ELR (cell line): ENCODE measurements around the gene ATP8B1.
"Not testable (repeated sequence)": the region's sequence is repeated elsewhere in the genome, so short reads cannot be mapped to it uniquely, and the experiment has no call there.

Experiments used
- DNase-seq: peaks from one replicate; pipeline ENCODE4 v3.0.0-alpha.2; 2015; ENCODE audit warnings: low read depth

Gene ATP8B1

GRCh38 chr18:57719211-57719935 is 83.7 kb downstream of the ATP8B1 start:
- DNase-seq, result not testable (repeated sequence)

GRCh38 chr18:57716549-57716948 is 86.6 kb downstream of the ATP8B1 start:
- DNase-seq, result no peak

- no peak for DNase-seq
These were observed 87.4 kb downstream of the ATP8B1 start for GRCh38 chr18:57715671-57716070.

- no peak for DNase-seq
These were observed 88.0 kb downstream of the ATP8B1 start for GRCh38 chr18:57715073-57715472.

- DNase-seq, result no peak
These were observed 92.9 kb downstream of the ATP8B1 start for GRCh38 chr18:57710226-57710625.

- DNase-seq, result no peak
These were observed 93.8 kb downstream of the ATP8B1 start for GRCh38 chr18:57709335-57709734.

GRCh38 chr18:57708288-57708687 is 94.8 kb downstream of the ATP8B1 start:
- DNase-seq, result no peak

- DNase-seq, result no peak
These were observed 97.1 kb downstream of the ATP8B1 start for GRCh38 chr18:57705832-57706595.

GRCh38 chr18:57705011-57705410 is 98.1 kb downstream of the ATP8B1 start:
- DNase-seq, result no peak

GRCh38 chr18:57698571-57699276 is 104.4 kb downstream of the ATP8B1 start:
- no peak for DNase-seq

GRCh38 chr18:57697426-57697825 is 105.7 kb downstream of the ATP8B1 start:
- no peak for DNase-seq

GRCh38 chr18:57696271-57696670 is 106.8 kb downstream of the ATP8B1 start:
- no peak for DNase-seq

GRCh38 chr18:57691363-57691762 is 111.8 kb downstream of the ATP8B1 start:
- DNase-seq, result no peak

GRCh38 chr18:57687970-57688369 is 115.1 kb downstream of the ATP8B1 start:
- DNase-seq, result no peak

GRCh38 chr18:57683470-57683869 is 119.6 kb downstream of the ATP8B1 start:
- no peak for DNase-seq

GRCh38 chr18:57677262-57678211 is 125.6 kb downstream of the ATP8B1 start:
- no peak for DNase-seq

GRCh38 chr18:57674891-57675290 is 128.2 kb downstream of the ATP8B1 start:
- no peak for DNase-seq

GRCh38 chr18:57670046-57670445 is 133.1 kb downstream of the ATP8B1 start:
- no peak for DNase-seq

GRCh38 chr18:57668021-57668420 is 135.1 kb downstream of the ATP8B1 start:
- DNase-seq, result no peak

- DNase-seq, result no peak
These were observed 136.2 kb downstream of the ATP8B1 start for GRCh38 chr18:57666818-57667497.

GRCh38 chr18:57664568-57665165 is 138.4 kb downstream of the ATP8B1 start:
- no peak for DNase-seq
